ENCODE data around the gene IRGQ. TPM values are rescaled to one million over a fixed set of nuclear protein-coding genes. Genes with fewer than 3 reads are reported as not detected.
A peak's percentile ranks its signal among the peaks of the same experiment; 100 is the strongest.

The IRGQ gene
- total and polyA plus RNA-seq, 2 experiments from 2014 or later: 8.4 to 49.6 TPM

- H3K9me2 ChIP-seq (ENCODE audit: insufficient read depth): no peaks in the 10 kb centered on the region
- H2AFZ ChIP-seq: peak overlapping the region; percentile 93; the same call in 1 of the 2 replicates
- H3K4me1 ChIP-seq (ENCODE audit: insufficient read depth): peaks cover 8% of the 10 kb centered on the region
- H3K27ac ChIP-seq (ENCODE audit: low read depth): peak overlapping the region; percentile 89; the same call in 1 of the 2 replicates
- no peaks in the 10 kb centered on the region for H3K27me3 ChIP-seq (ENCODE audit: insufficient read depth)
- Mint-ChIP-seq H3K27ac (peak overlapping the region; percentile 96; the same call in 1 of the 2 replicates), H3K4me3 (peak overlapping the region; percentile 98), H3K36me3 (ENCODE audit: low read depth) (peaks cover 25% of the 10 kb centered on the region), H3K27me3 (ENCODE audit: insufficient read depth, low read depth, poor library complexity) (peaks cover 8% of the 10 kb centered on the region), H3K9me3 (no peaks in the 10 kb centered on the region; the same call in 2 of the 3 replicates), H3K4me1 (peaks cover 23% of the 10 kb centered on the region)
- TF ChIP-seq JUNB (IDR thresholded peaks at IDR 0.05; ENCODE audit: unreplicated experiment): no peak
- TF ChIP-seq POLR2AphosphoS5 (IDR thresholded peaks at IDR 0.05; ENCODE audit: low read depth): no peak
- TF ChIP-seq CREB1 (CRISPR knock-in tag; IDR thresholded peaks at IDR 0.05; ENCODE audit: low read depth): no peak
- no peak for TF ChIP-seq EZH2 (IDR thresholded peaks at IDR 0.05; ENCODE audit: low read depth, unreplicated experiment)
- TF ChIP-seq ZNF331 (CRISPR knock-in tag; IDR thresholded peaks at IDR 0.05; ENCODE audit: low read depth): no peak
- TF ChIP-seq ZNF114 (CRISPR knock-in tag; IDR thresholded peaks at IDR 0.05): no peak
- no peak for TF ChIP-seq ETS1 (IDR thresholded peaks at IDR 0.05)
- TF ChIP-seq, protein P1, sequence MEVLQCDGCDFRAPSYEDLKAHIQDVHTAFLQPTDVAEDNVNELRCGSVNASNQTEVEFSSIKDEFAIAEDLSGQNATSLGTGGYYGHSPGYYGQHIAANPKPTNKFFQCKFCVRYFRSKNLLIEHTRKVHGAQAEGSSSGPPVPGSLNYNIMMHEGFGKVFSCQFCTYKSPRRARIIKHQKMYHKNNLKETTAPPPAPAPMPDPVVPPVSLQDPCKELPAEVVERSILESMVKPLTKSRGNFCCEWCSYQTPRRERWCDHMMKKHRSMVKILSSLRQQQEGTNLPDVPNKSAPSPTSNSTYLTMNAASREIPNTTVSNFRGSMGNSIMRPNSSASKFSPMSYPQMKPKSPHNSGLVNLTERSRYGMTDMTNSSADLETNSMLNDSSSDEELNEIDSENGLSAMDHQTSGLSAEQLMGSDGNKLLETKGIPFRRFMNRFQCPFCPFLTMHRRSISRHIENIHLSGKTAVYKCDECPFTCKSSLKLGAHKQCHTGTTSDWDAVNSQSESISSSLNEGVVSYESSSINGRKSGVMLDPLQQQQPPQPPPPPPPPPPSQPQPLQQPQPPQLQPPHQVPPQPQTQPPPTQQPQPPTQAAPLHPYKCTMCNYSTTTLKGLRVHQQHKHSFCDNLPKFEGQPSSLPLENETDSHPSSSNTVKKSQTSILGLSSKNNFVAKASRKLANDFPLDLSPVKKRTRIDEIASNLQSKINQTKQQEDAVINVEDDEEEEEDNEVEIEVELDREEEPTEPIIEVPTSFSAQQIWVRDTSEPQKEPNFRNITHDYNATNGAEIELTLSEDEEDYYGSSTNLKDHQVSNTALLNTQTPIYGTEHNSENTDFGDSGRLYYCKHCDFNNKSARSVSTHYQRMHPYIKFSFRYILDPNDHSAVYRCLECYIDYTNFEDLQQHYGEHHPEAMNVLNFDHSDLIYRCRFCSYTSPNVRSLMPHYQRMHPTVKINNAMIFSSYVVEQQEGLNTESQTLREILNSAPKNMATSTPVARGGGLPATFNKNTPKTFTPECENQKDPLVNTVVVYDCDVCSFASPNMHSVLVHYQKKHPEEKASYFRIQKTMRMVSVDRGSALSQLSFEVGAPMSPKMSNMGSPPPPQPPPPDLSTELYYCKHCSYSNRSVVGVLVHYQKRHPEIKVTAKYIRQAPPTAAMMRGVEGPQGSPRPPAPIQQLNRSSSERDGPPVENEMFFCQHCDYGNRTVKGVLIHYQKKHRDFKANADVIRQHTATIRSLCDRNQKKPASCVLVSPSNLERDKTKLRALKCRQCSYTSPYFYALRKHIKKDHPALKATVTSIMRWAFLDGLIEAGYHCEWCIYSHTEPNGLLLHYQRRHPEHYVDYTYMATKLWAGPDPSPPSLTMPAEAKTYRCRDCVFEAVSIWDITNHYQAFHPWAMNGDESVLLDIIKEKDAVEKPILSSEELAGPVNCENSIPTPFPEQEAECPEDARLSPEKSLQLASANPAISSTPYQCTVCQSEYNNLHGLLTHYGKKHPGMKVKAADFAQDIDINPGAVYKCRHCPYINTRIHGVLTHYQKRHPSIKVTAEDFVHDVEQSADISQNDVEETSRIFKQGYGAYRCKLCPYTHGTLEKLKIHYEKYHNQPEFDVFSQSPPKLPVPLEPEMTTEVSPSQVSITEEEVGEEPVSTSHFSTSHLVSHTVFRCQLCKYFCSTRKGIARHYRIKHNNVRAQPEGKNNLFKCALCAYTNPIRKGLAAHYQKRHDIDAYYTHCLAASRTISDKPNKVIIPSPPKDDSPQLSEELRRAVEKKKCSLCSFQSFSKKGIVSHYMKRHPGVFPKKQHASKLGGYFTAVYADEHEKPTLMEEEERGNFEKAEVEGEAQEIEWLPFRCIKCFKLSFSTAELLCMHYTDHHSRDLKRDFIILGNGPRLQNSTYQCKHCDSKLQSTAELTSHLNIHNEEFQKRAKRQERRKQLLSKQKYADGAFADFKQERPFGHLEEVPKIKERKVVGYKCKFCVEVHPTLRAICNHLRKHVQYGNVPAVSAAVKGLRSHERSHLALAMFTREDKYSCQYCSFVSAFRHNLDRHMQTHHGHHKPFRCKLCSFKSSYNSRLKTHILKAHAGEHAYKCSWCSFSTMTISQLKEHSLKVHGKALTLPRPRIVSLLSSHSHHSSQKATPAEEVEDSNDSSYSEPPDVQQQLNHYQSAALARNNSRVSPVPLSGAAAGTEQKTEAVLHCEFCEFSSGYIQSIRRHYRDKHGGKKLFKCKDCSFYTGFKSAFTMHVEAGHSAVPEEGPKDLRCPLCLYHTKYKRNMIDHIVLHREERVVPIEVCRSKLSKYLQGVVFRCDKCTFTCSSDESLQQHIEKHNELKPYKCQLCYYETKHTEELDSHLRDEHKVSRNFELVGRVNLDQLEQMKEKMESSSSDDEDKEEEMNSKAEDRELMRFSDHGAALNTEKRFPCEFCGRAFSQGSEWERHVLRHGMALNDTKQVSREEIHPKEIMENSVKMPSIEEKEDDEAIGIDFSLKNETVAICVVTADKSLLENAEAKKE (CRISPR knock-in tag; IDR thresholded peaks at IDR 0.05): no peak
- TF ChIP-seq NANOG (IDR thresholded peaks at IDR 0.05; ENCODE audit: borderline replicate concordance): no peak
- TF ChIP-seq CTCF (conservative IDR thresholded peaks at IDR 0.05; ENCODE audit: low read depth in 2 of 2): no peak
- no peaks in the 10 kb centered on the region; the same call in 1 of the 2 replicates for H4K20me1 ChIP-seq (replicated peaks; ENCODE audit: insufficient read depth)
- H3K4me2 ChIP-seq: peak overlapping the region; percentile 98
- H3K4me3 ChIP-seq: peak overlapping the region; percentile 99
- DNase-seq (ENCODE audit: low spot score): no peak
- H3K79me2 ChIP-seq (replicated peaks; ENCODE audit: insufficient read depth): peaks cover 12% of the 10 kb centered on the region; the same call in 1 of the 2 replicates
- no peaks in the 10 kb centered on the region for H3K36me3 ChIP-seq (ENCODE audit: insufficient read depth)
- no peaks in the 10 kb centered on the region; the same call in 1 of the 2 replicates for H3F3A ChIP-seq (replicated peaks; ENCODE audit: low read depth)
- ATAC-seq: no peak
Measured at GRCh38 chr19:43574424-43575155, 21.3 kb downstream of the IRGQ start.
